ENCODE measurements around the gene LMCD1. TPM values are rescaled to one million over a fixed set of nuclear protein-coding genes. Genes with fewer than 3 reads are reported as not detected.

LMCD1 gene
- polyA plus RNA-seq, 1 of the 3 experiments (the other 2 are of a cell fraction) = 23.6 TPM

- 85% methylated on average over 4 of the region's 4 CpGs for WGBS (ENCODE audit: low lambda C conversion rate)
- Histone ChIP-seq H3F3A (replicated peaks; ENCODE audit: insufficient read depth) (peaks cover 5% of the 10 kb centered on the region), H3K27me3 (ENCODE audit: insufficient read depth) (no peaks in the 10 kb centered on the region), H2AFZ (ENCODE audit: low read depth) (no peak overlapping the region), H3K79me2 (ENCODE audit: insufficient read depth) (no peaks in the 10 kb centered on the region), H3K27ac (ENCODE audit: low read depth in 2 of 2, low read length in 1 of 2) (no peak overlapping the region), H3K9me3 (no peaks in the 10 kb centered on the region), H3K4me2 (no peak overlapping the region), H4K20me1 (ENCODE audit: insufficient read depth) (no peaks in the 10 kb centered on the region), H3K9me2 (no peaks in the 10 kb centered on the region), H3K9ac (no peak overlapping the region), H3K36me3 (replicated peaks in 1 of 2; ENCODE audit: control insufficient read depth in 1 of 2, insufficient read depth in 2 of 2, low read length in 1 of 2) (no peaks in the 10 kb centered on the region), H3K4me1 (ENCODE audit: control insufficient read depth in 1 of 2, insufficient read depth in 2 of 2, low read depth in 1 of 2, low read length in 1 of 2) (peaks cover 0 to 22% of the 10 kb centered on the region in 2 experiments; a peak in 1 of 4 replicates), H3K4me3 (ENCODE audit: low read depth in 2 of 2, low read length in 1 of 2) (no peak overlapping the region)
- no peak for TF ChIP-seq NRF1 (IDR thresholded peaks at IDR 0.05; ENCODE audit: low read depth, low read length)
- TF ChIP-seq, protein P1, sequence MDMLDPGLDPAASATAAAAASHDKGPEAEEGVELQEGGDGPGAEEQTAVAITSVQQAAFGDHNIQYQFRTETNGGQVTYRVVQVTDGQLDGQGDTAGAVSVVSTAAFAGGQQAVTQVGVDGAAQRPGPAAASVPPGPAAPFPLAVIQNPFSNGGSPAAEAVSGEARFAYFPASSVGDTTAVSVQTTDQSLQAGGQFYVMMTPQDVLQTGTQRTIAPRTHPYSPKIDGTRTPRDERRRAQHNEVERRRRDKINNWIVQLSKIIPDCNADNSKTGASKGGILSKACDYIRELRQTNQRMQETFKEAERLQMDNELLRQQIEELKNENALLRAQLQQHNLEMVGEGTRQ (IDR thresholded peaks at IDR 0.05; ENCODE audit: borderline replicate concordance, low read depth, low read length) = no peak
- TF ChIP-seq TAF1 (IDR thresholded peaks at IDR 0.05; ENCODE audit: borderline replicate concordance, low read depth, low read length) = no peak
- TF ChIP-seq TEAD4 (IDR thresholded peaks at IDR 0.05; ENCODE audit: borderline replicate concordance, insufficient read depth) = no peak
- no peak for TF ChIP-seq ZBTB33 (IDR thresholded peaks at IDR 0.05; ENCODE audit: borderline replicate concordance, low read depth)
- TF ChIP-seq RXRA (IDR thresholded peaks at IDR 0.05; ENCODE audit: borderline replicate concordance, low read depth) = no peak
- TF ChIP-seq GABPA (IDR thresholded peaks at IDR 0.05; ENCODE audit: low read depth) = no peak
- TF ChIP-seq TCF12 (IDR thresholded peaks at IDR 0.05) = no peak
- no peak for TF ChIP-seq FOXJ3 (CRISPR knock-in tag; IDR thresholded peaks at IDR 0.05)
- no peak for TF ChIP-seq GATA2 (CRISPR knock-in tag; IDR thresholded peaks at IDR 0.05)
- TF ChIP-seq CHD2 (IDR thresholded peaks at IDR 0.05; ENCODE audit: low read length, partially characterized antibody) = no peak
- TF ChIP-seq, protein P2, sequence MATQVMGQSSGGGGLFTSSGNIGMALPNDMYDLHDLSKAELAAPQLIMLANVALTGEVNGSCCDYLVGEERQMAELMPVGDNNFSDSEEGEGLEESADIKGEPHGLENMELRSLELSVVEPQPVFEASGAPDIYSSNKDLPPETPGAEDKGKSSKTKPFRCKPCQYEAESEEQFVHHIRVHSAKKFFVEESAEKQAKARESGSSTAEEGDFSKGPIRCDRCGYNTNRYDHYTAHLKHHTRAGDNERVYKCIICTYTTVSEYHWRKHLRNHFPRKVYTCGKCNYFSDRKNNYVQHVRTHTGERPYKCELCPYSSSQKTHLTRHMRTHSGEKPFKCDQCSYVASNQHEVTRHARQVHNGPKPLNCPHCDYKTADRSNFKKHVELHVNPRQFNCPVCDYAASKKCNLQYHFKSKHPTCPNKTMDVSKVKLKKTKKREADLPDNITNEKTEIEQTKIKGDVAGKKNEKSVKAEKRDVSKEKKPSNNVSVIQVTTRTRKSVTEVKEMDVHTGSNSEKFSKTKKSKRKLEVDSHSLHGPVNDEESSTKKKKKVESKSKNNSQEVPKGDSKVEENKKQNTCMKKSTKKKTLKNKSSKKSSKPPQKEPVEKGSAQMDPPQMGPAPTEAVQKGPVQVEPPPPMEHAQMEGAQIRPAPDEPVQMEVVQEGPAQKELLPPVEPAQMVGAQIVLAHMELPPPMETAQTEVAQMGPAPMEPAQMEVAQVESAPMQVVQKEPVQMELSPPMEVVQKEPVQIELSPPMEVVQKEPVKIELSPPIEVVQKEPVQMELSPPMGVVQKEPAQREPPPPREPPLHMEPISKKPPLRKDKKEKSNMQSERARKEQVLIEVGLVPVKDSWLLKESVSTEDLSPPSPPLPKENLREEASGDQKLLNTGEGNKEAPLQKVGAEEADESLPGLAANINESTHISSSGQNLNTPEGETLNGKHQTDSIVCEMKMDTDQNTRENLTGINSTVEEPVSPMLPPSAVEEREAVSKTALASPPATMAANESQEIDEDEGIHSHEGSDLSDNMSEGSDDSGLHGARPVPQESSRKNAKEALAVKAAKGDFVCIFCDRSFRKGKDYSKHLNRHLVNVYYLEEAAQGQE (IDR thresholded peaks at IDR 0.05; ENCODE audit: low read depth, low read length) = no peak
- DNase-seq = no peak
- POLR2A ChIA-PET = no interaction called here
- CTCF ChIA-PET = interaction anchor here (0.9 to 1.3 kb wide), 2 partner anchors 120 to 176 kb away, joined by 3 to 5 read pairs; no protein-coding TSS in a partner anchor
These were observed 117.3 kb downstream of the LMCD1 start for GRCh38 chr3:8618950-8619349.
